ENCODE results near the gene ERG28. TPM values are rescaled to one million over a fixed set of nuclear protein-coding genes. Genes with fewer than 3 reads are reported as not detected.
"Not testable (repeated sequence)": the region's sequence is repeated elsewhere in the genome, so short reads cannot be mapped to it uniquely, and the experiment has no call there.

Gene ERG28, protein sequence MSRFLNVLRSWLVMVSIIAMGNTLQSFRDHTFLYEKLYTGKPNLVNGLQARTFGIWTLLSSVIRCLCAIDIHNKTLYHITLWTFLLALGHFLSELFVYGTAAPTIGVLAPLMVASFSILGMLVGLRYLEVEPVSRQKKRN
- 8.4 and 11.7 TPM in 2 replicates for total RNA-seq
- polyA plus RNA-seq (2012): 19.1 TPM

DNA sequence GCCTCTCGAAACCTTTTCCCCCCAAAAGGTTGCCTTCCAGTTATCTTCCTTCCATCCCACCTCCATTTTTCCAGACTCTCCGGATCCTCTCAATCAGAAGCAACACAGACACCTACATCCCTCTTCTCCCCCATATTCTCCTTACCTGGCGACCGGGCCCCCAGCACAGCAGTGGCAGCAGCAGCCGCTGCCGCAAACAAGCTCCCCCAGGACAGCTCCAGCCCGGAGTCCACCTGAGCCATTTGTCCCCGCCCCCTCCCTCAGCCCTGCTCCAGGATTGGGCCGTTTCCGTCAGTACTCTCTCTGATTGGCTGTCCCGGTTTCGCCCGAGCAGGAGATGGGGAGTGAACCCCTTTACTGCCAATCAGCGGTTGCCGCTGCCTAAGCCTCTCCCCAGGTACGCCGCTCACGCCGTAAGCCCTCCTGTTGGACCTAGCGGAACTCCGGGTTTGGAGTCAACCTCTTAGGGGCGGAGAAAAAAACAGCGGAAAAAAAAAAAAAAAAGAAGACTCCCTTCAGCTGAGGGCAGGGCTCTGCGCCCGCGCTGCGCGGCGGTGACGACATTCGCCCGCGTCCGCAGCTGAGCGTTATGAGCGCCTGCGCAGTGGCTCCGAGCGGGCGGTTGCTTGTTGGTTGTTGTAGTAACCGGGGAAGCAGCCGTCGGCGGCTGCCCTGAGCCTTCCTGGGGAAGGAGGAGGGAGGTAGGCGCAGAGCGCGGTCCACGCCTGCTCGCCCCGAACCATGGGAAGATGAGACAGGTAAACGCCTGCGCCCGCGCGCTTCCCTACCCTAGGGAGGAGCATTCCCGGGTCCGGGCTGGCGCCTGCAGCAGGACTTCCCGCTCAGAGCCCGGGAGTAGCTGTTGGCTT lies at the start of gene ERG28, which contains the start of gene TTLL5:
ERG28 (minus strand) TSS at position 247 of the 869 bp plus-strand sequence. CDS start 3,374 bp downstream, outside the sequence.
TTLL5 (plus strand) TSS at position 617 of the 869 bp plus-strand sequence. CDS start 1,904 bp downstream, outside the sequence.
- peak; percentile 96 for DNase-seq (ENCODE audit: low read depth)

DNA sequence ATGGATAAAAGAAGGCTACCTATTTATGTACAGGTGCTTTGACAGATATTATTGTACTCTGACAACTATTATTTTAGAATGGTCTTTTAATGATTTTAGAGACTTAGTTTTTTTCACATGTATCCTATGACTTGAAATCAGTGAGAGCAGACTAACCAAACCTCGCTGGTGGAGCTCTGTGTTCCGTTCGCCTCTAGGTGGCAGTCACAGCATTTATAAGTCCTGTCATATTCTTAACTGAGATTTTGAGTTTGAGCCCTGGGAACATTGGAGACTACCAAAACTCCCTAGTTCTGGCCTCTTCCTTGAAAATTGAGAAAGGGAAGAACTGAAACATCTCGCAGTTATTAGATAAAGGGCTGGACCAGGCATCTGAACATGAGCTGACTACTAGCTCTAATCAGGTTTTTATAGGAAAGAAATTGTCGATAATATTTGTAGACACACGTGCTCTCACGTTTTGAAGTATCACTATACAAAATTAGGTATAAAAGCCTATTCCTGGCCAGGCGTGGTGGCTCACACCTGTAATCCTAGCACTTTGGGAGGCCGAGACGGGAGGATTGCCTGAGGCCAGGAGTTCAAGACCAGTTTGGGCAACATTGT lies 48.6 kb upstream of the ERG28 start:
- DNase-seq (ENCODE audit: low read depth): peak; percentile 87

DNA sequence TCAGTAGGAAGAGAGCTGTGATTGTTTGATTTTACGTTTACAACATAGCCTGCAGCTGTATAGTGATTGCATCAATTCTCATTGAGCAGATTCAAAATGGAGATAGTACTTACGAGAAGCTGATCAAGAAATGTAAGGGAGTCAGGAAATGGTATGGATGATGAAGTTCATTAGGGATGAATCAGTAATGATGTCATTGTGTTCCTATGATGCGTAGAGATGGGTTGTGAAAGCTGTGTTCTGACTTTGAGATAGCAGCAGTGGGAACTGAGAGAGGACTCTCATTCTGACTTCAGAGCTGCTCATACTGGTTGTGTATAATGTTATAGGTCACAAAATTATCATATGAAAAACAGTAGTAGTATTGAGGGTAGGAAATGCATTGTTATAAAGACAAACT lies 44.3 kb upstream of the ERG28 start:
- no peak for DNase-seq (ENCODE audit: low read depth)

DNA sequence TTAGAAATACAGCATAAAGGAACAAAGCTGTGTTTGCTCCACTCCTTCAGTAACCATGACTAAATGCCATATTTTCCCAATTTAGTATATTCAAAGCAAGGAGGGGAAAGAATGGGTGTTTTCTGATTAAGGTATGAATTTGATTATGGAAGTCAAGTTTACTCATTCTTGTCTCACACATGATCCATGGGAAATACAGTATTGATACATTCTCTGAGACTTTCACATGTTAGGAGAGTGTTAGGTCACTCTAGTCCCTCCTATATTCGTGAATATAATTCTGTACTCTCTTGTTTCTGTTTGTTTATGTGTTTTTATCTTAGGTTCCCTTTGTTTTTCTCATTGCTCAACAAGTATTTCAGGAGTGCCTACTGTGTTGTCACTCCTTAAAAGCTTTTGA lies 42.8 kb upstream of the ERG28 start:
- no peak for DNase-seq (ENCODE audit: low read depth)

DNA sequence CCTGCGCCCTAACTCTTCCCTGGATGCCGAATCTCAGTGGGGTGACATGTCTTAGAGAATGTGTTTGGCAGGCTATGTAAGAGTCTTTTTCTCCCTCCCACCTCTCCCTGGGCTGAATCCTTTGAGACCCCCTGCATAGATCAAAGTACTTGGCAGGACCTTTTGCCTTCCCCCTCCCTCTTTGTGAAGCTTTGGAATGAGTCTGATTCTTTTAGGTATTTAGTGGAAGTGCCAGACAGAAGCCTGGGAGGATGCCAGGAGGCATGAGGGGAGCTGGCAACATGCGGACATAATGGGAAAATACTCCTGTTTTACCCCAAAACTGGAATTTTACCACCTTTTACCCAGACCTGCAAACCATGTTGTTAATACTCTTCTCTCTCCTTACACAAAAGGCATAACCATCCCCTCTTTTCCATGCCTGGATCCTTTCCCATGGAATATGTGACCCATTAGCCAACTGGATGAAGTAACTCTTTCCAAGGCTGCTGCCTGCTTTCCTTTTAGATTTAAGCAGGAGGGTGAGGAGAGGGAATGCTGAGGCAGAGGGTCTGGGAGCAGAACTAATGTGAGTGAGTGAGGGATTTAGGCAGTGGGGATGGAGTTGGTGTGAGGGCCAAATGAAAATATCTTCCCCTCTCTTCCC lies 42.1 kb upstream of the ERG28 start:
- DNase-seq (ENCODE audit: low read depth): no peak

DNA sequence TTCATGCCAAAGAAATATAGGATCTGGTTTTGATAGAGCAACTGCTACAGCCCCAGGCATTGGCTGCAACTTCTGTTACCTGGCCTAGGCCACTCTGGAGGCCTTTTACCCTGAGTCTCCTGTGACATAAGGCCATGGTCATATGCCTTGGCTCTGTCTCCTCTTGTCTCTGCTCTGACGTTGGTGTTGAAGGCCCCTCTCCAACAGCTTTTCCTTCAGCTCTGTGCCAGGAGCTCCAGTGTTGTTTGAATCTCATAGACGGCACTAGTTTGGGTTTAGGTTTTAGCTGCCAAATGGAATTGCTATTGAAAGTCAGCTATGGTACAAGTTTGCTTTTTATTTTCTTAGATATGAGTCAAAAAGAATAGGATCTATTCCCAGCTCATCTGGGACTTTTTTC lies 41.4 kb upstream of the ERG28 start:
- no peak for DNase-seq (ENCODE audit: low read depth)

DNA sequence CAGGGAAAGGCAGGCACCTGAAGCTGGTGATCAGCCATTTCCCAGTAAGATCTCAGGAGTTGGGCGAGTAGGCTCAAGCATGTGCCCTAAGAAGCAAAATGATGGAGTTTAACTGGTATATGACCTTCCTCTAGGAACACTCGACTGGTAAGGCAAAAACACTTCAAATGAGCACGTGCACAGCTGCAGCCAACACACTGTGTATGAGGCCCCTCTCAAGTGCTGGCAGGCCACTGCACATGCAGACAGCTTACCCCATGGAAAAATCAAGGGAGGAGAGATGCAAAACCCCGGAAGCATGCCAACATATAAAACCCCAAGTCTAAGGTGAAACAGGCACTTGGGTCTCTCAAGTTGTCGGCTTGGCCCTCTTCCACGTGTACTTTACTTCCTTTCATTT lies 39.6 kb upstream of the ERG28 start:
- no peak for DNase-seq (ENCODE audit: low read depth)

DNA sequence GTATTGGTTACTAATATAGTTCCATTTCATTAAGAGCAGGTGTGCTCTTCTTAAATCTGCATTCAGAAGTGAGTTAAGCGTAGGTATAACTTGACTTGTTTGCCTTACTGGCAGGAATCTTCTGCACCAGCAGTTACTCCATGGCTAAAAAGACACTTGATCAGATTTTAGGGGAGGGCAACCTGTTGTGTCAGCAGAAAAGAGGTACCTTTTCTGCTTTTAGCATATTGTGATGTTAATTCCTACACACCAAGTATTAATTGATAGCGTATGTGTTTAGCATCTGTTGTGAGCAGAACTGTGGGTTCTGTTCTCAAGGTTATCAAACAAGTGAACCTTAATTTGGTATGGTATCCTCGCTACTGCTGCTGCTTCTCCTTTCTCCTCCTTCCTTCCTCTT lies 38.7 kb upstream of the ERG28 start:
- DNase-seq (ENCODE audit: low read depth): no peak

DNA sequence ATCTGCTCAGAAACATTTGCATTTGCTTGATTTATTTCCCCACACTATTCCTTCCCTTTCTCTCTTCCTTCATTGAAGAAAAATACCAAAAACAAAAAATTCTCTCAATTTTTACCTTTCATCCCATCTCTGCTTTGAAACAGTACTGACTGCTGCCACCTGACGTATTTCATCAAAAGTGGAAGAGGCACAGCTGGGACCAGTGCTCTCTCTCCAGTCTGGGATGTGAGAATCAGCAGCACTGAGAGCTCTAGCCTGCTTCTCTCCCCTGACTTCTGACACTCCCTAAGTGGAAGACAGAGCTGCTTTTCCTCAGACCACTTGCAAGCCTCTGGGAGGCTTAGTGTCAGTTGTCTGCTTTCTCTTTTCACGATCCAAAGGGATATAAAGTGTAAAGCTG lies 37.2 kb upstream of the ERG28 start:
- DNase-seq (ENCODE audit: low read depth): peak; percentile 46

DNA sequence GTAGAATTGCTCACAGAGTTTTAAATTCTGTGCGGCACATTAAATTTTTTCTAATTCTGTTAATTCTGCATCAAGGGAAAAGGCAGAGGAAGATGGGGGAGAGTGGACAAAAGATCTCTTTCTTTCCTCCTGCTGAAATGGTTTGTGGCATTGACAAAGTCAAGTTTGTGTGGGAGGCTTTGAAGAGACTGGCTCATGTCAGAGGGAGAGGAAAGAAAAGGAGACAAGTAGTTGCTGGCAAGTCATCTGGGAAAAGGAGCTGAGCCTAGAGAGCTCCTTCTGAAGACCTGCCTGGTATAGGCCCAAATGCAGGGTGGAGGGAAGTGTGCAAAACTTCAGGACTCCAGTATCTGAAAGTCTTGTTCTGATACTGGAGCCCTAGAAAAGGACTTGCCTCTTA lies 36.7 kb upstream of the ERG28 start:
- no peak for DNase-seq (ENCODE audit: low read depth)

DNA sequence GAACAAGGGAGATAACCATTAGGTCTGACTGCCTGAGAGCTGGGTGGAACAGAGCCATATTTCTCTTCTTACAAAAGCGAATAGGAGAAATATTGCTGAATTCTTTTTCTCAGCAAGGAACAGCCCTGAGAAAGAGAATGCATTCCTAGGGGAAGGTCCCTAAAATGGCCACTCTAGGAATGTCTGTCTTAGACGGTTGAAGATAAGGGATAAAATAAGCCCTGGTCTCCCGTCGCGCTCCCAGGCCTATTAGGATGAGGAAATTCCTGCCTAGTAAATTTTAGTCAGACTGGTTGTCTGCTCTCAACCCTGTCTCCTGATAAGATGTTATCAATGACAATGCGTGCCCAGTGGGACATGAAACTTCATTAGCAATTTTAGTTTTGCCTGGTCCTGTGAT lies 34.3 kb upstream of the ERG28 start:
- not testable (repeated sequence) for DNase-seq (ENCODE audit: low read depth)

DNA sequence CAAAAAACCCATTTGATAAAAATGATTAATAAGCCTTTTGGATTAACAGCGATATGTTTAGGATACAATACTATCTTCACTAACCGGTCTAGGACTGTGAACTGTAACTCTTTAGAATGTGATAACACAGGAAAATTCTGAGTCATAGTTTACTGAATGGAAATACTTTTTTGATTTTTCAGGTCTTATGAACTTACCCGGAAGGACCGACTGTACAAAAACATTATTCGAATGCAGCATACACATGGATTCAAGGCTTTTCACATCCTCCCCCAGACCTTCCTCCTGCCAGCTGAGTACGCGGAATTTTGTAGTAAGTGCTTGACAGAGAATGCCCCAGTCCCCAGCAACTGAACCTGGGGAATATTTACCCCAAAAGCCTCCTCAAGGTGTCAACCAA lies 29.3 kb upstream of the ERG28 start:
- DNase-seq (ENCODE audit: low read depth): no peak

DNA sequence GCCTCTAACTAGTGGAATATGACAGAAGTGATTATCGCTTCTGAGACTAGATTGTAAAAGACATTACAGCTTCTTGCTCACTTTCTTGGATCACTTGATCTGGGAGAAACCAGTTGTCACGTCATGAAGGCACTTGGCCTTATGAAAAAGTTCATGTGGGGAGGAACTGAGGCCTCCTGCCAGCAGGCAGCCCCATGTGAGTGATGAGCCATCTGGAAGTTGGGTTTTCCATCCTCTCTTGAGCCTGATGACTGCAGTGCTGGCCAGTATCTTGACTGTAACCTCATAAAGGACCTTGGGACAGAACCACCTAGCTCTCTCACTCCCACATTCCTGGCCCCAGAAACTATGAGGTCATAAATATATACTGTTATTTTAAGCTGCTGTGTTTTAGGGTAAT lies 28.3 kb upstream of the ERG28 start:
- DNase-seq (ENCODE audit: low read depth): peak; percentile 34

DNA sequence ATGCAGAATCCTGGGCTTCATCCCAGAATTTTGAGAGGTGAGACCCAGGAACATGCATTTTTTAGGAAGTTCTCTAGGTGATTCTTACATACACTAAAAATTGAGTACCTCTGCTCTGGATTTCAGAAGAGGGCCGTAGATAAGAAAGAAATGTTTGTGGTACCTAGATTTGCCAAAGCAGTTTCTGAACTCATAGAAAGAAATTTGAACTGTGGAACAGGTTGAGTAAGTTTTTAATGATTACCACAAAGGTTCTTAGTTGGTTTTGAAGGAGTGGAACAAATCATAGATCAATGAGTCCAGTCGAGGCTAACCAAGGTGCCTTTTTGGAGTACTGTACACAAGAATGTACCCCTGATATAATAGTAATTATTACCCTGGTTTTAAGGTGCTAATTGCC lies 25.2 kb upstream of the ERG28 start:
- DNase-seq (ENCODE audit: low read depth): no peak

DNA sequence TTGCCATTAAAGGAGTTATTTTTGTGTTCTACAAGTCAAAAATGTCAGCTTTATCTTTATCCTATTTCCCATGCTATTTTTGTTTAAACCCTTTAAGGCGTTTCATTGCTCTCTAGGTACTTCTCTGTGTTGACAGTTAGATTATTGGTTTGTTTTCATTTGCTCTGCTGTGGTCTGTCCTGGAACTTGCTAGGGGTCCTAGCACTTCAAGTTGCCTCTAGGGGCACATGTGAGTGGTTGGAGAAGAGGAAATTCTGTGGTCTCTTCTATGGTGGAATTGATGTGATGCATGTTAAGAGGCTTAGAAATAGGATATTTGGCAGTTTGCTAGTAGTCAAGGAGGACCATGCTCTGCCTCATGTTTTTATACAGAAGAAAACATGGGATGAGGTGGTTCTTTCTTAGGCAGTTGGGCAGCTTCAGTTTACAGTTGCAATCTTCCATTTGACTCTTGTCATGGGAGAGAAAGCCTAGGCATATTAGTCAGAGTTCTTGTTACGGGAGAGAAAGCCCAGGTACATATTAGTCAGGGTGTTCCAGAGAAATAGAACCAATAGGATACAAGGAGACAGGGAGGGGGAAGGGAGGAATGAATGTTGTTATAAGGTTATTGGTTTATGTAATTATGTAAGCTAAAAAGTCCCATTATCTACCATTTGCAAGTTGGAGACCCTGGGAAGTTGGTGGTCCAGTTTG lies 14.7 kb upstream of the ERG28 start:
- no peak for DNase-seq (ENCODE audit: low read depth)

DNA sequence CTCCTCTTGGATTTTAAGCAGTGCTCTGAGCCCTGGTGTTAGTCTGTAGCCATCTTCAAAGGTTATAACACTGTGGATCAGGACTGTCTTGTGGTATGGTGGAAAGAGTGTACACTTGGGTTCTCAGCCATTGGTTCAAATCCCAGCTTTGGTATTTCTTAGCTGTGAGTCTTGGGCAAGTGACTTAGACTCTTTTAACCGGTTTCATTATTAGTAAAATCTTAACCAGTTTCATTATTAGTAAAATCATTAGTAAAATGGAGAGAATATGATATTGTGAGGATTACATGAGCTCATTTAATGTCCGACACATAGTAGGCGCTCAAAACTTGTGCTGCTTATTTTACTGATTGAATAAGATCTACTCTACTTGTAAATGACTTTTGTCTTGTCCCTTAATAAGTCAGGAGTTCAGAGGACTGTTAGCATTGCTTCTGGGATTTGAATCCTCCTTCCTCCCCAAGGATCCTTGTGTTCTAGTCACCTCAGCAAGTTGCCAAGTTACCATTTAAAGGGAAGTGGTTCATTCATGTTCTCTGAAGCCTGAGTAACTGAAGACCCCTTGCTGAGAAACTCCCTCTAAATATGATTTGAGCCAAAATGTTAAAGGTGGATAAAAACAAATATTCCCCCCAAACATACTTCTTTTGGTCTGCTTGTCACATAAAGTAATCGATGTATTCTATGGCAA lies 12.8 kb upstream of the ERG28 start:
- no peak for DNase-seq (ENCODE audit: low read depth)

DNA sequence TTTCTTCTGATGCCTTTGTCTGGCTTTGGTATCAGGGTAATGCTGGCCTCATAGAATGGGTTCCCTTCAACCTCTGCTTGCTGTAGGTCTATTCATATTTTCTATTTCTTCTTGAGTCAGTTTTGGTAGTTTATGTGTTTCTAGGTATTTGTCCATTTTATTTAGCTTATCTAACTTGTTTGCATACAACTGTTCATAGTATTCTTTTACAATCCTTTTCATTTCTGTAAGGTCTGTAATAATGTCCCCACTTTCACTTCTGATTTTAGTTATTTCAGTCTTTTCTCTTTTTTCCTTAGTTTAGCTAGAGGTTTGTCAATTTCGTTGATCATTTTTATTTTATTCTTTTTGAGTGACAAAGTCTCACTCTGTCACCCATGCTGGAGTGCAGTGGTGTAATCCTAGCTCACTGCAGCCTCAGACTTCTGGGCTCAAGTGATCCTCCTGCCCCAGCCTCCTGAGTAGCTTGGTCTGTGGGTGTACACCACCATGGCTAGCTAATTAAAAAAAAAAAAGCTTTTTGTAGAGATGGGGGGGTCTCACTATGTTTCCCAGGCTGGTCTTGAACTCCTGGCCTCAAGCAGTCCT lies 12.0 kb upstream of the ERG28 start:
- no peak for DNase-seq (ENCODE audit: low read depth)

DNA sequence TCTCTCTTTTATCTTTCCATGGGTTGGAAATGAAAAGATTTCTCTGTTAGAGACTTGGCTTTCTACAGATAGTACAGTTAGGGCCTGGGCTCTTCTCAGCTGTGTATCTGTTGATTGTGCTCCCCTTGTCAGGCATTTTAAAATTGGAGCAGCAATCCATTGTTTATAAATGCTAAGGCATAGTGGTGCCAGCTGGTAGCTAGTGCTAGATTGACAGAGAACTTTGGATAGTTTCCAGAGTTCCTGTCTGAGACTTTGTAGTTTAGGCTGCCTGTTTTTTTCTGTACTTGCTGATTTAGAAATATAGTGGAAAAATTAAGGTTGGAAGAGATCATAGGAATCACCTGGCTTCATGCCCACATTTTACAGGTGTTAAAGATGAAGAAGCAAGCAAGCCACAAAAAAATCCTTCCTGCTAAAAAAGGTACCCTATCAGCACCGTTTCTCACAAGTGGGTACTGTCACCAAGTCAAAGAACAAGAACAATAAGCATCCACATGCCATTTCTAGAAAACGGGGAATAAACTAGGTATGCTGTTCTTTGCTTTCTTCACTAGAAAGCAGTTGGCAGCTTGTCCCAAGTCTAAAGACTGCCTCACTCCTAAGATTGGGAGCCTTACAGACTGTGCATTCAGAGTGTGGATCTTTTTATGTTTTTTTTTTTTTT lies 6.6 kb upstream of the ERG28 start:
- peak; percentile 63 for DNase-seq (ENCODE audit: low read depth)

DNA sequence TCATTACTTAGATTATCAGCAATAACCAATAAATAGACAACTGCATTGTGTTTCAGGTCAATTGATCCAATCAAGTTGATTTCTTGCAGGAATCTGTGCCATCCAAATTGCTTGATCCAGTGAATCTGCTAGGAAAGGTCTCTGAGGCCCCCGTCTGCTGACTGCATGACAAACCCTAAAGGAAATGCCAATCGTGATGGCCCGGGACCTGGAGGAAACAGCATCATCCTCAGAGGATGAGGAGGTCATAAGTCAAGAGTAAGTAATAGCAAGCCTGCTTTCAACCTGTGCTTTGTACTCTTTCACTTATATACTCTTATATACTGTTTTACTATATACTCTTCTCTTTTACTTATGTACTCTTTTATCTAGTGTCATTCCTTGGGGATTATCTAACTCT lies 2.3 kb upstream of the ERG28 start:
- DNase-seq (ENCODE audit: low read depth): no peak

DNA sequence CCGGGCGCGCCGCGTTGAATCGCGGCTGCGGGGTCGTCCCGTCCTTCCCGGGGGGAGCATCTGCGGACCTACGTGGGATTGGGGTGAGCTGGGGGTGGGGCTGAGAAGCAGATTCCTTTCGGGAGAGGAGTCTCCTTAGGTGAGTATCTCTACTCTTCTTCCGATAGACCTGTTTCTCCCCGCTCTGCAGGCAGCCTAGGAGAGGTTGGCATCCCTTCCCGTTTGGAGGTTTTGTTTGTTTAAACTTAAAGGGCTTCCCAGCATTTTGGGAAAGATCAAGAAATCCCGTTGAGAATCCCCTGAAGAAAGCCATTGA lies 781 bp upstream of the ERG28 start:
- DNase-seq (ENCODE audit: low read depth): no peak
